ENCODE data around the gene NHSL1.

DNA sequence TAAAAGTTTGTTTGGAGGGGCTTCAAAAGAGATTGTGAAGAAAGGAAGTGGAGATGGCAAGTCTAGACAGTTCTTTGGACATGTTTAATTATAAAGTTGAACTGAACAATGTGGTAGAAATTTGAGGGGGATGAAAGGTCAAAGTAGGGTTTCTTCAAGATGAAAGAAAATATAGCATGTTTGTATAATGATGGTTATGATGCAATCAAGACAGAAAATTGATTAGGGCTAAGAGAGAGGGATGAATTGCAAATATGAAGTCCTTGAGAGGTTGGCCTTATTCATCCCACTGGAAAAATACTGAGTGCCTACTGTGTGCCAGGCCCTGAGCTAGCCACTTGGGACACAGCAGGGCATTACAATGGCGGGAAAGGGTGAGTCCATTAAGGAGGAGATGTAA is 37.6 kb downstream of the NHSL1 start:
- TF ChIP-seq, protein P1, sequence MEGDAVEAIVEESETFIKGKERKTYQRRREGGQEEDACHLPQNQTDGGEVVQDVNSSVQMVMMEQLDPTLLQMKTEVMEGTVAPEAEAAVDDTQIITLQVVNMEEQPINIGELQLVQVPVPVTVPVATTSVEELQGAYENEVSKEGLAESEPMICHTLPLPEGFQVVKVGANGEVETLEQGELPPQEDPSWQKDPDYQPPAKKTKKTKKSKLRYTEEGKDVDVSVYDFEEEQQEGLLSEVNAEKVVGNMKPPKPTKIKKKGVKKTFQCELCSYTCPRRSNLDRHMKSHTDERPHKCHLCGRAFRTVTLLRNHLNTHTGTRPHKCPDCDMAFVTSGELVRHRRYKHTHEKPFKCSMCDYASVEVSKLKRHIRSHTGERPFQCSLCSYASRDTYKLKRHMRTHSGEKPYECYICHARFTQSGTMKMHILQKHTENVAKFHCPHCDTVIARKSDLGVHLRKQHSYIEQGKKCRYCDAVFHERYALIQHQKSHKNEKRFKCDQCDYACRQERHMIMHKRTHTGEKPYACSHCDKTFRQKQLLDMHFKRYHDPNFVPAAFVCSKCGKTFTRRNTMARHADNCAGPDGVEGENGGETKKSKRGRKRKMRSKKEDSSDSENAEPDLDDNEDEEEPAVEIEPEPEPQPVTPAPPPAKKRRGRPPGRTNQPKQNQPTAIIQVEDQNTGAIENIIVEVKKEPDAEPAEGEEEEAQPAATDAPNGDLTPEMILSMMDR (IDR thresholded peaks at IDR 0.05; ENCODE audit: insufficient read depth, low read depth, low read length), result no peak
- TF ChIP-seq EZH2 (IDR thresholded peaks at IDR 0.05; ENCODE audit: insufficient read depth, low read length), result no peak

Data from astrocyte (in vitro differentiated cells and primary cell).